Measurements from ENCODE around the gene DDX25.
A peak's percentile ranks its signal among the peaks of the same experiment; 100 is the strongest.

The DDX25 gene

DNA sequence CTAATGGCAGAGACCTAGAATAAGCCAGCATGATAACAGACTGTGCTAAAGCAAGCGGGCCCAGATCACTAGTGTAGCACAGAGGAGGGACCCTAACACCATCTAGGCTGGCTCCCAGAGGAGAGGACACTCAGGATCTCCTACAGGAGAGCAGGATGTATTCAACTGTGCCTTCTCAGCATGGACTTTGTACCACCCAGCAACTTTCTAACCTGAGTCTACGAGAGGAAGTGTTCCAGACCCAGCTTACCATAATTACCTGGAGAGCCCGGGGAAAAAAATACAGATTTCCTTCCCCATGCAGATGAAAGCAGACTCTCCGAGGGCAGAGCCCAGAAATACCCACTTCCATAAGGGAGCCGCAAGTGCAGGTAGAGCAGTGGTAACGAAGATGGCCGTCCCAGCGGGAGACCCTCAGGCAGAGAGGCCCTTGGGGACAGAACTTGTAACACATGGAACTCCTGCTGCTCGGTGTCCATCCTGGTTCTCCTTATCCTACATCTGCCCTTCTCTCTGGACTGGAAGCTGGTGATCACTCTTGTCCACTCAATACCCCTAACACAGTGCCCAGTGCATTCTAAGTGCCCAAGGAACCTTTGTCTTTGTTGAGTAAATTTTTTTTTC lies 20.2 kb downstream of the DDX25 start:
- no peak overlapping the region for H3K14ac ChIP-seq (ENCODE audit: low read length)
- WGBS, 2 donors (ENCODE audit: extremely low coverage in 2 of 2, insufficient read length in 2 of 2, insufficient replicate concordance in 1 of 2) = no CpG with 5 or more reads among the region's 9 CpGs
- no peaks in the 10 kb centered on the region for H3K9me3 ChIP-seq (replicated peaks in 1 of 2; ENCODE audit: control insufficient read depth in 2 of 2, insufficient read depth in 1 of 2, low read depth in 1 of 2, low read length in 2 of 2)
- H3K9ac ChIP-seq (ENCODE audit: low read depth, low read length, poor library complexity) = no peak overlapping the region
- H2BK120ac ChIP-seq (ENCODE audit: low read depth, low read length) = no peak overlapping the region
- no peak overlapping the region for H3K4ac ChIP-seq (ENCODE audit: low read length)
- H3K18ac ChIP-seq (ENCODE audit: low read length) = no peak overlapping the region
- H3K27ac ChIP-seq (replicated peaks; ENCODE audit: low read length) = no peak overlapping the region
- peaks cover 0 to 20% (median 0%) of the 10 kb centered on the region in 3 experiments for H3K27me3 ChIP-seq (ENCODE audit: control insufficient read depth in 3 of 3, insufficient read depth in 3 of 3, low read depth in 1 of 3, low read length in 3 of 3)
- H2BK12ac ChIP-seq (ENCODE audit: low read length) = no peak overlapping the region
- no peak overlapping the region for H2BK15ac ChIP-seq (ENCODE audit: low read length)
- H3K23ac ChIP-seq (ENCODE audit: low read depth, low read length, poor library complexity) = no peak overlapping the region
- H2BK5ac ChIP-seq (ENCODE audit: low read length) = no peak overlapping the region
- peaks cover 0 to 2% of the 10 kb centered on the region in 2 donors for H3K4me1 ChIP-seq (ENCODE audit: control insufficient read depth in 2 of 2, insufficient read depth in 1 of 2, low read depth in 1 of 2, low read length in 2 of 2)
- H2AFZ ChIP-seq (ENCODE audit: low read length) = no peak overlapping the region
- H2AK5ac ChIP-seq (ENCODE audit: low read depth, low read length) = no peak overlapping the region
- DNase-seq (ENCODE audit: low spot score) = no peak
- H4K8ac ChIP-seq (ENCODE audit: low read depth, low read length) = no peak overlapping the region
- H4K91ac ChIP-seq (ENCODE audit: low read depth, low read length, poor library complexity) = no peak overlapping the region
- no peaks in the 10 kb centered on the region for H3K79me1 ChIP-seq (ENCODE audit: low read depth, low read length)
- H3K4me3 ChIP-seq (ENCODE audit: low read length in 2 of 2) = no peak overlapping the region
- no peak overlapping the region for H3K4me2 ChIP-seq (ENCODE audit: insufficient read depth, low read length, poor library complexity, severe bottlenecking)
- H3K36me3 ChIP-seq (replicated peaks in 1 of 2; ENCODE audit: control insufficient read depth in 2 of 2, insufficient read depth in 2 of 2, low read length in 2 of 2) = no peaks in the 10 kb centered on the region

DNA sequence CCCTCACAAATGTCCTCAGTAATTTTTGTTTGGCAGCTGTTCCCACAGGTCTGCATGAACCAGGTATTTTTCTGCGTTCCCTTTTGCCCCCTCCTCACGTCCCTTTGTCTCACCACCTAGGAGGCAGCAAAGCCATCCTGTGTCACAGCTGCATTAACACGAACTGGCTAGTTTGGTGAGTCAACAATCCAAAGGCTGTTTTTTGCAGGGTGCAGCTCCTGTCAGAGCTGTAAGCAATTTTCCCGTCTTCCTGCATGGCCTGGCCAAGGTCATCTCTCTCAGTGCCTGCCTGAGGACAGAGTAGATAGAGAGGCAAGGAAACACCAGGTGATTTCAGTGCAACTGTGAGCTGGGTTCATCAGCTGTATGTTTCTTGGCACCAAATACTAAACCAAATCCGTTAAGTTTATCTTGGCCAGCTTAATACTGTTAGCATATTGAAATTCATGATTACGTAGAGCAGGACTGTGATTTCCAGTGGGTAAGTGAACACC lies 21.0 kb downstream of the DDX25 start:
- no peak overlapping the region for H2BK12ac ChIP-seq (ENCODE audit: low read length)
- no peak overlapping the region for H3K23ac ChIP-seq (ENCODE audit: low read depth, low read length, poor library complexity)
- no peak overlapping the region for H2BK5ac ChIP-seq (ENCODE audit: low read length)
- H2BK120ac ChIP-seq (ENCODE audit: low read depth, low read length) = no peak overlapping the region
- no peak overlapping the region for H3K4me3 ChIP-seq (ENCODE audit: low read length in 2 of 2)
- no peaks in the 10 kb centered on the region for H3K79me1 ChIP-seq (ENCODE audit: low read depth, low read length)
- H2BK15ac ChIP-seq (ENCODE audit: low read length) = no peak overlapping the region
- peaks cover 0 to 20% (median 0%) of the 10 kb centered on the region in 3 experiments for H3K27me3 ChIP-seq (ENCODE audit: control insufficient read depth in 3 of 3, insufficient read depth in 3 of 3, low read depth in 1 of 3, low read length in 3 of 3)
- WGBS, 2 donors (ENCODE audit: extremely low coverage in 2 of 2, insufficient read length in 2 of 2, insufficient replicate concordance in 1 of 2) = no CpG with 5 or more reads among the region's 6 CpGs
- H3K14ac ChIP-seq (ENCODE audit: low read length) = no peak overlapping the region
- DNase-seq (ENCODE audit: low spot score) = no peak
- H4K8ac ChIP-seq (ENCODE audit: low read depth, low read length) = no peak overlapping the region
- peak overlapping the region; percentile 28 for H3K18ac ChIP-seq (ENCODE audit: low read length)
- no peaks in the 10 kb centered on the region for H3K36me3 ChIP-seq (replicated peaks in 1 of 2; ENCODE audit: control insufficient read depth in 2 of 2, insufficient read depth in 2 of 2, low read length in 2 of 2)
- peaks cover 0 to 2% of the 10 kb centered on the region in 2 donors for H3K4me1 ChIP-seq (ENCODE audit: control insufficient read depth in 2 of 2, insufficient read depth in 1 of 2, low read depth in 1 of 2, low read length in 2 of 2)
- H3K4ac ChIP-seq (ENCODE audit: low read length) = no peak overlapping the region
- no peak overlapping the region for H2AFZ ChIP-seq (ENCODE audit: low read length)
- H4K91ac ChIP-seq (ENCODE audit: low read depth, low read length, poor library complexity) = no peak overlapping the region
- H2AK5ac ChIP-seq (ENCODE audit: low read depth, low read length) = no peak overlapping the region
- H3K27ac ChIP-seq (replicated peaks; ENCODE audit: low read length) = no peak overlapping the region
- no peak overlapping the region for H3K4me2 ChIP-seq (ENCODE audit: insufficient read depth, low read length, poor library complexity, severe bottlenecking)
- no peaks in the 10 kb centered on the region for H3K9me3 ChIP-seq (replicated peaks in 1 of 2; ENCODE audit: control insufficient read depth in 2 of 2, insufficient read depth in 1 of 2, low read depth in 1 of 2, low read length in 2 of 2)
- H3K9ac ChIP-seq (ENCODE audit: low read depth, low read length, poor library complexity) = peak overlapping the region; percentile 24

DNA sequence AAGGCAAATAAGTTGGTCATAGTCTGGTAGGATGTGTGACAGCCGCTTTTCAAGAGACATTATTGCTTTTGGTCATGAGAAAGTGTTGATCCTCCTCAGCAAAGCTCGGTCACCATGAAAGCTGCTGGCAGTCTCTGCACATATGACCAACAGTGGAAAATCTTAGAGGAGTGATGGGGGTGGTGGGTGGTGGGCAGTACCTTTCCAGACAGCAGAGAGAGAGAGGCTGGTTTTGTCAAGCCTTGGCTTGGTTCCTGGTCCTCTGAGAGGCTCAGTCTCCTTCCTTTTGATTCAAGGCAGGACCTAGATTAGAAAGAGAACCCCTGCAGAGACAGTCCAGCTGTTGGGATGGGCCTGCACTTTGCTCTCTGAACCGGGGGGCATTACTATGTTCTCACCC lies 21.5 kb downstream of the DDX25 start:
- no peak overlapping the region for H2BK12ac ChIP-seq (ENCODE audit: low read length)
- no peak overlapping the region for H4K8ac ChIP-seq (ENCODE audit: low read depth, low read length)
- no CpG with 5 or more reads among the region's 3 CpGs for WGBS, 2 donors (ENCODE audit: extremely low coverage in 2 of 2, insufficient read length in 2 of 2, insufficient replicate concordance in 1 of 2)
- no peak overlapping the region for H3K4me3 ChIP-seq (ENCODE audit: low read length in 2 of 2)
- H3K4me2 ChIP-seq (ENCODE audit: insufficient read depth, low read length, poor library complexity, severe bottlenecking) = no peak overlapping the region
- H2AFZ ChIP-seq (ENCODE audit: low read length) = no peak overlapping the region
- no peak overlapping the region for H3K9ac ChIP-seq (ENCODE audit: low read depth, low read length, poor library complexity)
- H3K79me1 ChIP-seq (ENCODE audit: low read depth, low read length) = no peaks in the 10 kb centered on the region
- H3K27ac ChIP-seq (replicated peaks; ENCODE audit: low read length) = no peak overlapping the region
- no peak overlapping the region for H3K4ac ChIP-seq (ENCODE audit: low read length)
- no peak overlapping the region for H4K91ac ChIP-seq (ENCODE audit: low read depth, low read length, poor library complexity)
- peaks cover 0 to 17% (median 0%) of the 10 kb centered on the region in 3 experiments for H3K27me3 ChIP-seq (ENCODE audit: control insufficient read depth in 3 of 3, insufficient read depth in 3 of 3, low read depth in 1 of 3, low read length in 3 of 3)
- no peak overlapping the region for H2BK5ac ChIP-seq (ENCODE audit: low read length)
- no peak for DNase-seq (ENCODE audit: low spot score)
- H3K14ac ChIP-seq (ENCODE audit: low read length) = no peak overlapping the region
- H2AK5ac ChIP-seq (ENCODE audit: low read depth, low read length) = no peak overlapping the region
- no peak overlapping the region for H3K18ac ChIP-seq (ENCODE audit: low read length)
- H3K4me1 ChIP-seq (ENCODE audit: control insufficient read depth in 2 of 2, insufficient read depth in 1 of 2, low read depth in 1 of 2, low read length in 2 of 2) = peaks cover 0 to 2% of the 10 kb centered on the region in 2 donors
- H2BK120ac ChIP-seq (ENCODE audit: low read depth, low read length) = no peak overlapping the region
- no peak overlapping the region for H3K23ac ChIP-seq (ENCODE audit: low read depth, low read length, poor library complexity)
- H3K9me3 ChIP-seq (replicated peaks in 1 of 2; ENCODE audit: control insufficient read depth in 2 of 2, insufficient read depth in 1 of 2, low read depth in 1 of 2, low read length in 2 of 2) = no peaks in the 10 kb centered on the region
- no peak overlapping the region for H2BK15ac ChIP-seq (ENCODE audit: low read length)
- no peaks in the 10 kb centered on the region for H3K36me3 ChIP-seq (replicated peaks in 1 of 2; ENCODE audit: control insufficient read depth in 2 of 2, insufficient read depth in 2 of 2, low read length in 2 of 2)

DNA sequence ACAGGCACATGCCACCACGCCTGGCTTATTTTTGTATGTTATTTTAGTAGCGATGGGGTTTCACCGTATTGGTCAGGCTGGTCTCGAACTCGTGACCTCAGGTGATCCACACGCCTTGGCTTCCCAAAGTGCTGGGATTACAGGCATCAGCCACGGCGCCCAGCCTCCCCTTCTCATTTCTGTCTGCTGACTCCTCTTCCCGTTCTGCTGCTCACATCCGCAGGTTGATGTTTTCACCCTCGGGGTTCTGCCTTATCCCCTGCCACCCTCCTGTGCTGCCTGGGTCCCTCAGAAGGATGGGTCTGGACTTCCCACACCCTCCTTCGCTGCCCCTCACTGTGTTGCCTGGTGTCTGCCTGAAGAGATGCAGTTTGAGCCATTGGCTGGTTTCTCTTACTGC lies 22.4 kb downstream of the DDX25 start:
- no CpG with 5 or more reads among the region's 12 CpGs for WGBS, 2 donors (ENCODE audit: extremely low coverage in 2 of 2, insufficient read length in 2 of 2, insufficient replicate concordance in 1 of 2)
- H2BK120ac ChIP-seq (ENCODE audit: low read depth, low read length) = no peak overlapping the region
- no peak for DNase-seq (ENCODE audit: low spot score)

More for the DNA sequence above, 22.4 kb downstream of the DDX25 start:
- no peak overlapping the region for H3K4me3 ChIP-seq (ENCODE audit: low read length in 2 of 2)
- no peak overlapping the region for H2AK5ac ChIP-seq (ENCODE audit: low read depth, low read length)
- no peak overlapping the region for H3K4me2 ChIP-seq (ENCODE audit: insufficient read depth, low read length, poor library complexity, severe bottlenecking)
- peaks cover 0 to 2% of the 10 kb centered on the region in 2 donors for H3K4me1 ChIP-seq (ENCODE audit: control insufficient read depth in 2 of 2, insufficient read depth in 1 of 2, low read depth in 1 of 2, low read length in 2 of 2)
- no peaks in the 10 kb centered on the region for H3K79me1 ChIP-seq (ENCODE audit: low read depth, low read length)
- no peak overlapping the region for H4K8ac ChIP-seq (ENCODE audit: low read depth, low read length)
- no peak overlapping the region for H2BK5ac ChIP-seq (ENCODE audit: low read length)
- no peak overlapping the region for H2BK12ac ChIP-seq (ENCODE audit: low read length)
- H3K14ac ChIP-seq (ENCODE audit: low read length) = no peak overlapping the region
- peaks cover 0 to 23% (median 0%) of the 10 kb centered on the region in 3 experiments for H3K27me3 ChIP-seq (ENCODE audit: control insufficient read depth in 3 of 3, insufficient read depth in 3 of 3, low read depth in 1 of 3, low read length in 3 of 3)
- no peak overlapping the region for H3K18ac ChIP-seq (ENCODE audit: low read length)
- H2BK15ac ChIP-seq (ENCODE audit: low read length) = no peak overlapping the region
- H3K36me3 ChIP-seq (replicated peaks in 1 of 2; ENCODE audit: control insufficient read depth in 2 of 2, insufficient read depth in 2 of 2, low read length in 2 of 2) = no peaks in the 10 kb centered on the region
- no peaks in the 10 kb centered on the region for H3K9me3 ChIP-seq (replicated peaks in 1 of 2; ENCODE audit: control insufficient read depth in 2 of 2, insufficient read depth in 1 of 2, low read depth in 1 of 2, low read length in 2 of 2)
- no peak overlapping the region for H3K23ac ChIP-seq (ENCODE audit: low read depth, low read length, poor library complexity)
- H2AFZ ChIP-seq (ENCODE audit: low read length) = no peak overlapping the region
- no peak overlapping the region for H3K9ac ChIP-seq (ENCODE audit: low read depth, low read length, poor library complexity)
- H3K27ac ChIP-seq (replicated peaks; ENCODE audit: low read length) = no peak overlapping the region
- no peak overlapping the region for H4K91ac ChIP-seq (ENCODE audit: low read depth, low read length, poor library complexity)
- H3K4ac ChIP-seq (ENCODE audit: low read length) = no peak overlapping the region
